GM20000 (cell line): Measurements from ENCODE around the gene CHIC2.

Experiments
- DNase-seq: peaks from one replicate; pipeline ENCODE4 v3.0.0; 2012; ENCODE audit warnings: low spot score
- TF ChIP-seq, protein P1 (sequence below): IDR thresholded peaks from 2 replicates; pipeline ENCODE4 v1.5.1; 2012; ENCODE audit warnings: mild to moderate bottlenecking, control low read depth; ENCODE audit errors: extremely low read depth, missing control alignments

The CHIC2 gene

DNA sequence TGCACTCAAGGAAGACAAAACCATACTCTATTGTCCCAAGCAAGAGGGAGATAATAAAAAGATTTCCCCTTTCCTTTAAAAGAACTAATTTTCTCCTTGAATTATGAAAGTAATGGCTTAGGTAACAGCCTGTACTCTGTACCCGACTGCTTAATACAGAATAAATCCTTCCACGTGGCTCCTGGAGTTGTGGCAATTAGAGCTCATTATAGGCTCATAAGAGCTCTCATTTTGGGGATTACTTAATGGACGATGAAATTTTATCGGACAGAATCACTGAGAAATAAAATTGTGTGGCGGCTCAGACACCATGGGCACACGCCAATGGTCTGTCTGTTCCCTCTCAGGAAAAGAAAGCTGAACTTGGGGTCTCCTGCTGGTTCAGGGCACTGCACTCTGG is 32.7 kb upstream of the CHIC2 start:
- TF ChIP-seq, protein P1, sequence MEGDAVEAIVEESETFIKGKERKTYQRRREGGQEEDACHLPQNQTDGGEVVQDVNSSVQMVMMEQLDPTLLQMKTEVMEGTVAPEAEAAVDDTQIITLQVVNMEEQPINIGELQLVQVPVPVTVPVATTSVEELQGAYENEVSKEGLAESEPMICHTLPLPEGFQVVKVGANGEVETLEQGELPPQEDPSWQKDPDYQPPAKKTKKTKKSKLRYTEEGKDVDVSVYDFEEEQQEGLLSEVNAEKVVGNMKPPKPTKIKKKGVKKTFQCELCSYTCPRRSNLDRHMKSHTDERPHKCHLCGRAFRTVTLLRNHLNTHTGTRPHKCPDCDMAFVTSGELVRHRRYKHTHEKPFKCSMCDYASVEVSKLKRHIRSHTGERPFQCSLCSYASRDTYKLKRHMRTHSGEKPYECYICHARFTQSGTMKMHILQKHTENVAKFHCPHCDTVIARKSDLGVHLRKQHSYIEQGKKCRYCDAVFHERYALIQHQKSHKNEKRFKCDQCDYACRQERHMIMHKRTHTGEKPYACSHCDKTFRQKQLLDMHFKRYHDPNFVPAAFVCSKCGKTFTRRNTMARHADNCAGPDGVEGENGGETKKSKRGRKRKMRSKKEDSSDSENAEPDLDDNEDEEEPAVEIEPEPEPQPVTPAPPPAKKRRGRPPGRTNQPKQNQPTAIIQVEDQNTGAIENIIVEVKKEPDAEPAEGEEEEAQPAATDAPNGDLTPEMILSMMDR, result no peak
- no peak for DNase-seq

DNA sequence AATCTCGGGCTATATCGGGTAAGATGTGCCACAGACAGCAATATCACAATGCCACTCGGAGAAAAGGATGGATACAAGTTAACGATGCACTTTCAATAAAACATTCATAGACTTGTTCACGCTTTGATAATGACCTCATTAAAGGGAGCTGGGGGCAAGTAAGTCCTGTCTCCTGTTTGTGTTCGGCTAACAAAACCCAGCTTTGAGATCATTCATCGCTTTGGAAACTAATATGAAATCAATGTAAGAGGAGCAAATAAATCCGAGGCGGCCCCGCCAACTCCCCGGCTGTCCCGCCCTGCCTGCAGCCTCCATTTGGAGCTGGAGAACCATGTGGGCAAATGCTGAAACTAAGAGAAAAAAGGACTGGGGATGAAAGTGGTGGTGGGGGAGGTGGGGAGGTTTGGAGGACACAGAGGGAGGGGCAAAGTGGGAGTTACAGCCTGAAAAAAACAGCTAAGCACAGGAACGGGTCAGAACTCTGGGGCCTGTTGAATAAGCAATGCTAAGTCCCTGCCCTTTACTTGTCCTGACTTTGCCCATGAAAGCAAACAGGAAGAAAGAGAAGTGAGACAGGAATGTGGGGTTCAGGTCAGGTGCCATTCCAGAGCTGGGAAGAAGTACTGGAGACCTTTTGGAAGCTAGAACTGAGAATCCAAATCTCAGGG is 32.0 kb upstream of the CHIC2 start:
- TF ChIP-seq, protein P1, result no peak
- DNase-seq, result no peak

DNA sequence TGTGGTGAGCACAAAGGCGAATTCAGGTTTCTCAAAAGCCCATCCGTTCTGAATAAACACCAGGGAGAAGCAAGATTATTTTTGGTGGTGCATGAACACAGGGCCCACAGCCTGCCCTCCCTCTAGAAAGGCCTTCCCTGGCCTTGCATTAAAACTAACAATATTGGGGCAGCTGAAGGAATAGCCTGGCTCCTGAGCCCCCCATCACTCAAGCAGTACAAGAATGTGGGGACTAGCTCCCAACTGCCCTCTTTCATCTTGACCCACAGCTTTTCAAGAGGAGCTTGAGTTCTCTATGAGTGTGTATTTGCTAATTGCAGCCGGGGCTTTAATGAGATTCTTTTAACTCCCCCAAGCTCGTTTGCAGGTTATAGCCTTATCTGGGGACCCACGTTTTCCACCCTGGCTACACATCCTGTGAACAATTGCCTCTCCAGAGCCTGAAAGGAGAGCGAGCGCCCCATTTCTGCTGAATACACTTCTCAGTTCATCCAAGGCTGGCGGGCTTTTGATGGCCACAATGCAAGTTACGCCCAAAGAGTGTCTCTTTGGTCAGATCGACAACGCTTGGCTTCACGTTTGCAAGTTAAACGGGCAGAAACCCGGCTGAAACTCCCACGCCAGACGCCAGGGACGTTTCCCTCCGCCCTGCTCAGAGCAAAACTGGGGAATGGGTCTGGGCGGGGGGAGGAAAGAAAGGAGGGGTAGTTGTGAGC is 30.9 kb upstream of the CHIC2 start:
- DNase-seq, result no peak
- TF ChIP-seq, protein P1, result no peak

DNA sequence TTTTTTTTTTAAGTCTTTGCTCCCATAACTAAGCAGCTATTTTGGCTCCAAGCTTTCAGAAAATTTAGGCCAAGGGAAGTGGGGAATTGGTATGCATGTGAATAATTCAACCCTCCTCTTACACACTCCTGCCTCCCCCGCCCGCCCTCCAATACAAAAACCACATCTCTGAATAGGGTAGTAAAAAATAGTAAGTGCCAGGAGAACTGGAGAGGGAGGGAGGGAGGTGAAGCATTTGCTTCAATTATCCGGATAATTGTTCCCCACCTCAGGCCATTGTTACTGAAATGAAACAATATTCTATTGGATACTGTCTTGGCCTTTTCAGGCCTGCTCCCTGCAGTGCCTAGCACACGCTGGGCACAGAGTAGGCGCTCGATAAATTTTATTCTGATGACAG is 30.0 kb upstream of the CHIC2 start:
- no peak for DNase-seq
- TF ChIP-seq, protein P1, result no peak

DNA sequence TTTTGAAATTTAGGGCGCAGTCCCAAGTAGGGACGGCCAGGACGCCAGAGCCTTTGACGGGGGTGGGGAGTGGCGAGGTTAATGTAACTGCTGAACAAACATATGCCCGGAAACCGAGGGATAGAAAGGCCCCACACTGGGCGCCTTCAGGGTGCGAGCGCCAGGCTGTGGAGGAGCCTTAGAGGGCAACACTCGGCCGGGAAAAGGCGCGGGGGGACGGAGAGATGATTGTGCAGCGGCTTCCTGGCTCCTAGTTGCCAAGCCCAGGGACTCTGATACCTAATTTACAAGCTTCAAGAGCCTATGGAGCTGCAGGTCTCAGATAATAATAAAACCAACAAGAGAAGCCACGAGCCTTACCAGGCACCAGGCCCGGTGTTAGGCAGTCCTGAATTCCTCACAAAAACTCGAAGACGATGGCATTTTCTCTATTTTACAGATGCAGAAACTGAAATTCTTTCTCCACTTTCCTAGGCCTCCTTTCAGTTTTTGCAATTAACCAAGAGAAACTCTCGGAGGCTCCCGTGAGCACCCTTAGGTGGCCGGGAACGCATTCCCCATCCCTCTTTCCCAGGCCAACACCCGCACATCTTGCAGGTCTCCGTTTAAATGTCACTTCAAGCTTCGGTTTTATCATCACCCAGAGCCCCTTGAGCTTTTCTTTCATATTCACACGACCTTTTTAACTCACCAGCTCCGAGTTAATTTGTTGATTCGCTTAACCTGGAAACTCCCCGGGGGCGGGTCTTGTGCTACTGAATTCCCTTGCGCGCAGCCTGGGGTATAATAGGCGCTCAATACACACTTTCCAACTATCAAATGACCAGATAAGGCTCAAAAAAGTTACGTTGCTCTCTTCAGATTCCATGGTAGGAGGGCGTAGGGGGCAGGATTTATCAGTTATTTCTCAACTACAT is 29.2 kb upstream of the CHIC2 start:
- DNase-seq, result no peak
- TF ChIP-seq, protein P1, result no peak

DNA sequence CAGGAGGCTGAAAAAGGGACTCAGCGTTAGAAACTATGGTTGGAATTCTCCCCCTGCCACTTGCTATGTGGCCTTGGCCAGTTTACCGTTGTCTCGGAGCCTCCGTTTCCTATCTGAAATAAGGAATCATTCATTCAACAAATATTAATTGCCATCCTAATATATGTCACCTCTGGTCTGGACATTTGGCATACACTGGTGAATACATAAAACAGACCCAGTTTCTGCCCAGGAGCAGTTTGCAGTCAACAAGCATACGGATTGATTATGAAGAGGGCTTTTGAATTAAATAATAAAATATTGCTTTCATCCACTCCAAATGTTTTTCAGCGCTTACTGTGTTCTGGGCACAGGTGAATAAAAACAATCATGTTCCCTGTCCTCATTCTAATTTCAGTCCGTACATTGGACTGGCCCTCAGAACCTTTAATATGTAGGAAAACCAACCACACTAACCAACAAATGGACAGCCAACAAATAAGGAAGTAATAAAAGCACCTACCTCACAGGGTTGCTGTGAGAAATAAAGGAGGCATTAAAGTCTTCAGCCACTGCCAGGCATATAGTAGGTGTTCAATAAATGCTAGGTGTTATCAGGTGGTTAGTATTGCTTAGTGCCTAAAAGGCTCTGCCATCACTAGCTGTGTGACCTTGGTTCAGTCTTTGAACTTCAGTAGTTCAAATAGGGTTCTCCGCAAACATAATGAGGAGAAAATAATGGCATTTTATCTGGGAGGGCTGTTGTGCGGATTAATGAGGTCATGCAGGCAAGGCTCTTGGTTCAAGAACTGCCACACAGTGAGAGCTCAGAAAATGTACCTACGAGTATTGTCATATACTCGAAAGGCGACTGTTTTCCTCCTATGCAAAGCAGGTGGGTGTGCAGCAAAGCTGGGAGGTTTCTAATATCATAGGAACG is 28.3 kb upstream of the CHIC2 start:
- TF ChIP-seq, protein P1, result no peak

More for the DNA sequence above, 28.3 kb upstream of the CHIC2 start:
- no peak for DNase-seq
